Measurements from ENCODE around the gene VAV2.

The VAV2 gene

GRCh38 chr9:133715866-133716563, 276.1 kb downstream of the VAV2 start:
- DNase-seq: no peak

GRCh38 chr9:133715295-133715865, 276.7 kb downstream of the VAV2 start:
- no peak for DNase-seq

- no peak for DNase-seq
These were observed 277.4 kb downstream of the VAV2 start for GRCh38 chr9:133714606-133715294.

GRCh38 chr9:133713960-133714495, 278.1 kb downstream of the VAV2 start:
- DNase-seq: no peak

GRCh38 chr9:133713150-133713959, 278.8 kb downstream of the VAV2 start:
- no peak for DNase-seq

GRCh38 chr9:133712221-133713100, 279.7 kb downstream of the VAV2 start:
- DNase-seq: no peak
